GM21576 (cell line): ENCODE data around the gene HFM1.

Experiments
- ATAC-seq: cut with Tn5 transposase; IDR thresholded peaks from one replicate; pipeline ENCODE4 v1.9.1; 2021; ENCODE audit warnings: mild to moderate bottlenecking, moderate library complexity; ENCODE audit not compliant: unreplicated experiment

Gene HFM1

GRCh38 chr1:91245435-91245834 lies 159.2 kb downstream of the HFM1 start:
- ATAC-seq: no peak

GRCh38 chr1:91244737-91245136 lies 159.9 kb downstream of the HFM1 start:
- ATAC-seq: no peak

GRCh38 chr1:91243171-91243570 lies 161.5 kb downstream of the HFM1 start:
- ATAC-seq: no peak

- no peak for ATAC-seq
Measured at GRCh38 chr1:91234181-91234580, 170.5 kb downstream of the HFM1 start.

- ATAC-seq: no peak
Measured at GRCh38 chr1:91226741-91227140, 177.9 kb downstream of the HFM1 start.

- ATAC-seq: no peak
Measured at GRCh38 chr1:91224878-91225277, 179.8 kb downstream of the HFM1 start.

- no peak for ATAC-seq
Measured at GRCh38 chr1:91221017-91221416, 183.6 kb downstream of the HFM1 start.

- ATAC-seq: no peak
Measured at GRCh38 chr1:91217911-91218310, 186.7 kb downstream of the HFM1 start.
